Thoracic aorta (tissue), 2 donors: ENCODE data around the gene ZIM2. TPM values are rescaled to one million over a fixed set of nuclear protein-coding genes. Genes with fewer than 3 reads are reported as not detected.

Experiments
- ATAC-seq: fragments of 150-250 bp; one replicate; pipeline ENCODE4 v1.8.0; 2017; ENCODE audit warnings: low read depth; ENCODE audit not compliant: insufficient number of reproducible peaks, low FRiP score
- DNase-seq: peaks from one replicate; pipeline ENCODE4 v3.0.0-alpha.2; 2020; ENCODE audit warnings: low spot score
- H3K27ac ChIP-seq, 2 donors: fragments of 200-600 bp; sonication (generic); 1 replicate in 1 of 2; 2 replicates in 1 of 2; pipeline ENCODE4 v1.5.1; 2016; ENCODE audit warnings: mild to moderate bottlenecking in 2 of 2, moderate library complexity in 2 of 2
- H3K27me3 ChIP-seq: fragments of 200-600 bp; sonication (generic); replicated peaks from 2 replicates; pipeline ENCODE4 v1.6.0; 2016; ENCODE audit warnings: mild to moderate bottlenecking; ENCODE audit not compliant: insufficient read depth
- H3K36me3 ChIP-seq: fragments of 200-600 bp; sonication (generic); one replicate; pipeline ENCODE4 v1.5.1; 2016
- H3K4me1 ChIP-seq, 2 donors: fragments of 200-600 bp; sonication (generic); 1 replicate in 1 of 2; 2 replicates in 1 of 2; pipeline versions ENCODE4 v1.5.1 to v1.6.0; 2016; ENCODE audit warnings: low read depth in 2 of 2, mild to moderate bottlenecking in 1 of 2; ENCODE audit not compliant: control insufficient read depth in 1 of 2
- H3K4me3 ChIP-seq: fragments of 200-600 bp; sonication (generic); 2 replicates; pipeline ENCODE4 v1.5.1; 2016; ENCODE audit warnings: mild to moderate bottlenecking
- H3K9me3 ChIP-seq: fragments of 200-600 bp; sonication (generic); 2 replicates; pipeline ENCODE4 v1.5.1; 2016
- CTCF ChIP-seq: fragments of 200-600 bp; sonication (generic); IDR thresholded peaks from one replicate; pipeline ENCODE4 v1.5.1; 2019; ENCODE audit warnings: antibody characterized with exemption
- total RNA-seq, 2 donors: library from RNA; depleted of rRNA; stranded (reverse); fragments of >200 nt; gene quantifications; one replicate each; pipeline versions ENCODE4 v1.1.0 to v1.2.3, GENCODE V29; 2016

ZIM2 gene
- total RNA-seq, 2 donors from 2014 or later: 1.4 TPM; not detected in 1

DNA sequence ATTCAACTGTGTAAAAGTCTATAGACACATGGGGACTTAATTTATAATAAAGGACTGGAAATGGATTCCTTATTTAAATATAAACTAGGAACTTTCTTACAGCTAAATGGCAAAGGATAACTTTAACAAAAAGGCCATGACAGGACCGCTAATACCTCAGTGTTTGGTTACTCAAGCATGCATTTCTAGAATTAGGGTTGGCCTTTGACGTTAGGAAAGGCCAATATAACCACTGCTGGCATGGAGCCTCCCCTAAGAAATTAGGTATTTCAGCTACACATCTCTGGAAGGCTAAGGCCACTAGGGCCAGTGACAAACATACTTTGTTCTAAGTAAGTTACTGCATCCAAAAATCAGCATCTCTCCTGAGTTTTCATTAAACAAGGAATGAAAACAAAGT lies 9.3 kb downstream of the ZIM2 start:
- Histone ChIP-seq H3K4me3 (no peak overlapping the region), H3K27ac (no peak overlapping the region), H3K36me3 (no peaks in the 10 kb centered on the region), H3K27me3 (no peaks in the 10 kb centered on the region), H3K9me3 (no peaks in the 10 kb centered on the region), H3K4me1 (no peaks in the 10 kb centered on the region)
- DNase-seq (no peak), ATAC-seq (no peak)
- no peak for TF ChIP-seq CTCF

- TF ChIP-seq CTCF: no peak
Measured at GRCh38 chr19:56829596-56829995, 10.9 kb downstream of the ZIM2 start.

DNA sequence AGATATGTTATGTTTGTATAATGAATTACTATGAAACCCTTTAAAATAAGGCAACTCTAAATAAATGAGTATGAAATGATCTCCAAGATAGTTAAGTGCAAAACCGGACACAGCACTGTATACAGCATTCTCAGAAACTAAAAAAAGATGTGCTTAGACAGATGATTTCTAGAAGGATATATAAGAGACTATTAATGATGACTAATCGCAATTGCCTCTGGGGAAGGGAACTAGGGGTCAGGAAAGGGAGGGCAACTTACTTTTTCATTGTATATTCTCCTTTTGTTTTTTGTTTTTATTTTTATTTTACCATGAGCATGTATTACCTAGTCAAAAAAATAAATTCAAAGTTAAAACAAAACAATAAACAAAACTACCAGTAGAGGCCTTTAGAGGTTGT lies 12.8 kb downstream of the ZIM2 start:
- ATAC-seq (no peak), DNase-seq (no peak)
- H3K36me3 ChIP-seq: no peaks in the 10 kb centered on the region

More at GRCh38 chr19:56829596-56829995, 10.9 kb downstream of the ZIM2 start:
- Histone ChIP-seq H3K36me3 (no peaks in the 10 kb centered on the region), H3K4me3 (no peak overlapping the region), H3K27ac (no peak overlapping the region), H3K9me3 (no peaks in the 10 kb centered on the region), H3K27me3 (no peaks in the 10 kb centered on the region), H3K4me1 (no peaks in the 10 kb centered on the region)
- no peak for DNase-seq
- ATAC-seq: no peak

GRCh38 chr19:56823956-56824355 lies 16.6 kb downstream of the ZIM2 start:
- DNase-seq (no peak), ATAC-seq (no peak)
- H3K27ac ChIP-seq: no peak overlapping the region
- H3K27me3 ChIP-seq: no peaks in the 10 kb centered on the region
- no peak for TF ChIP-seq CTCF
- H3K4me3 ChIP-seq: no peak overlapping the region
- no peaks in the 10 kb centered on the region for H3K4me1 ChIP-seq
- H3K9me3 ChIP-seq: no peaks in the 10 kb centered on the region
- peaks cover 8% of the 10 kb centered on the region for H3K36me3 ChIP-seq

More for the DNA sequence above, 12.8 kb downstream of the ZIM2 start:
- no peak overlapping the region for H3K27ac ChIP-seq
- no peaks in the 10 kb centered on the region for H3K27me3 ChIP-seq
- no peak for TF ChIP-seq CTCF
- H3K4me3 ChIP-seq: no peak overlapping the region
- H3K4me1 ChIP-seq: no peaks in the 10 kb centered on the region
- H3K9me3 ChIP-seq: no peaks in the 10 kb centered on the region

DNA sequence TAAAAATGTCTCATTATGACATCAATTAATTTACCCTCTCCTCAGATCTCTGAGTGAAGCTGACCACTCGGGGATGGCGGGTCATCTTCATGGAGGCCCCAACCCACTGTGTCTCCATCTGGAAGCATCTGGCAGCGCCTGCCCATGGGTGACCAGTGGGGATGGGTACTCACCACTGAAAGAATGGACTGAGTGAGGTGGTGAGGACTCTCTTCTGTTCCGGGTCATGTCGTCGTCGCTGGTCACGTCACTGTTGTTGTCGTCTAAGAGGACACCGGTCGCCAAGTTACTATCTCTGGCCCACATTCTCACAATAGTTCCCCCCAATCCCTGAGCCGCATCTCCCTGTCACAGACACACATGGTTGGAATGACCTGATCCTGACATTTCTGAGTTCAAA lies 17.1 kb downstream of the ZIM2 start:
- no peaks in the 10 kb centered on the region for H3K9me3 ChIP-seq
- no peak overlapping the region for H3K27ac ChIP-seq
- no peak overlapping the region for H3K4me3 ChIP-seq
- ATAC-seq (no peak), DNase-seq (no peak)
- H3K36me3 ChIP-seq: peaks cover 8% of the 10 kb centered on the region
- TF ChIP-seq CTCF: no peak
- no peaks in the 10 kb centered on the region for H3K4me1 ChIP-seq
- H3K27me3 ChIP-seq: no peaks in the 10 kb centered on the region
